WTC11 (cell line): Measurements from ENCODE around the gene GPR137B. TPM values are rescaled to one million over a fixed set of nuclear protein-coding genes. Genes with fewer than 3 reads are reported as not detected.

Experiments
- ATAC-seq: fragments of 200-7000 bp; cut with Tn5 transposase; 2 replicates; pipeline ENCODE4 v1.10.0; 2021; ENCODE audit warnings: mild to moderate bottlenecking, moderate library complexity
- CTCF ChIA-PET: fragments of 300-600 bp; sonication (Branson Sonifier 250); formaldehyde crosslinking; loops from one replicate; lab custom pipeline; 2021; ENCODE audit warnings: antibody characterized with exemption; lab: Charles Lee
- POLR2A ChIA-PET: fragments of 350-600 bp; sonication (Branson Sonifier 250); formaldehyde crosslinking; loops from one replicate; lab custom pipeline; 2021; ENCODE audit warnings: antibody characterized with exemption; lab: Charles Lee
- DNase-seq: peaks from one replicate; pipeline ENCODE4 v3.0.0; 2021; ENCODE audit warnings: low spot score
- H3K27ac Mint-ChIP-seq: 2 replicates; pipeline ENCODE4 v1.8.0; 2021; ENCODE audit warnings: mixed read lengths
- H3K27me3 Mint-ChIP-seq: 2 replicates; pipeline ENCODE4 v1.8.0; 2021; ENCODE audit warnings: low read depth, mild to moderate bottlenecking, moderate library complexity, mixed read lengths
- H3K36me3 Mint-ChIP-seq: 2 replicates; pipeline ENCODE4 v1.8.0; 2021; ENCODE audit warnings: mixed read lengths
- H3K4me1 Mint-ChIP-seq: 2 replicates; pipeline ENCODE4 v1.8.0; 2022; ENCODE audit warnings: mixed read lengths
- H3K4me3 Mint-ChIP-seq: 2 replicates; pipeline ENCODE4 v1.8.0; 2021; ENCODE audit warnings: mild to moderate bottlenecking, moderate library complexity, mixed read lengths
- H3K9me3 Mint-ChIP-seq: 2 replicates; pipeline ENCODE4 v1.8.0; 2021; ENCODE audit warnings: mixed read lengths
- CREB1 ChIP-seq: sonication (generic); formaldehyde crosslinking; IDR thresholded peaks from 2 replicates; pipeline ENCODE4 v1.8.0; 2023; ENCODE audit warnings: mild to moderate bottlenecking, missing genetic modification reagents
- CREM ChIP-seq: sonication (generic); formaldehyde crosslinking; IDR thresholded peaks from 2 replicates; pipeline ENCODE4 v1.8.1; 2022; ENCODE audit warnings: mild to moderate bottlenecking, missing genetic modification reagents, moderate library complexity
- FOXK1 ChIP-seq: sonication (generic); formaldehyde crosslinking; IDR thresholded peaks from 2 replicates; pipeline ENCODE4 v1.8.0; 2022; ENCODE audit warnings: mild to moderate bottlenecking, moderate library complexity, missing genetic modification reagents
- GRHL2 ChIP-seq: fragments of 250-450 bp; sonication (Bioruptor Pico); IDR thresholded peaks from 2 replicates; pipeline ENCODE4 v1.8.0; 2022; ENCODE audit warnings: mild to moderate bottlenecking, moderate library complexity; ENCODE audit not compliant: insufficient replicate concordance, severe bottlenecking
- HMGA2 ChIP-seq: fragments of 250-450 bp; sonication (Bioruptor Pico); IDR thresholded peaks from 2 replicates; pipeline ENCODE4 v1.4.0; 2021; ENCODE audit warnings: mild to moderate bottlenecking, moderate library complexity
- MXD4 ChIP-seq: fragments of 250-450 bp; sonication (Bioruptor Pico); IDR thresholded peaks from 2 replicates; pipeline ENCODE4 v1.8.0; 2021; ENCODE audit warnings: mild to moderate bottlenecking, moderate library complexity, borderline replicate concordance
- NFE2L1 ChIP-seq: sonication (generic); formaldehyde crosslinking; IDR thresholded peaks from 2 replicates; pipeline ENCODE4 v1.8.1; 2023; ENCODE audit warnings: missing genetic modification reagents
- SMAD4 ChIP-seq: sonication (generic); formaldehyde crosslinking; IDR thresholded peaks from 2 replicates; pipeline ENCODE4 v1.8.0; 2022; ENCODE audit warnings: mild to moderate bottlenecking, missing genetic modification reagents
- ZNF121 ChIP-seq: sonication (generic); formaldehyde crosslinking; IDR thresholded peaks from 2 replicates; pipeline ENCODE4 v1.8.0; 2023; ENCODE audit warnings: missing genetic modification reagents
- ZNF396 ChIP-seq: fragments of 250-450 bp; sonication (Bioruptor Pico); IDR thresholded peaks from 2 replicates; pipeline ENCODE4 v1.8.0; 2021; ENCODE audit warnings: mild to moderate bottlenecking, moderate library complexity, borderline replicate concordance
- total RNA-seq: library from RNA; stranded (reverse); gene quantifications from 3 replicates; pipeline ENCODE4 v1.2.3, GENCODE V29; 2021
- TF ChIP-seq, protein P1 (sequence below): sonication (generic); formaldehyde crosslinking; IDR thresholded peaks from 2 replicates; pipeline ENCODE4 v1.8.1; 2023; ENCODE audit warnings: mild to moderate bottlenecking, missing genetic modification reagents
- TF ChIP-seq, protein P2 (sequence below): fragments of 250-450 bp; sonication (Bioruptor Pico); IDR thresholded peaks from 2 replicates; pipeline ENCODE4 v1.8.0; 2021; ENCODE audit warnings: mild to moderate bottlenecking
- TF ChIP-seq, protein P3 (sequence below): sonication (generic); formaldehyde crosslinking; IDR thresholded peaks from 2 replicates; pipeline ENCODE4 v1.8.1; 2022; ENCODE audit warnings: missing genetic modification reagents, borderline replicate concordance
- TF ChIP-seq, protein P4 (sequence below): sonication (generic); formaldehyde crosslinking; IDR thresholded peaks from 2 replicates; pipeline ENCODE4 v1.8.1; 2023; ENCODE audit warnings: mild to moderate bottlenecking, missing genetic modification reagents
- TF ChIP-seq, protein P5 (sequence below): sonication (generic); formaldehyde crosslinking; IDR thresholded peaks from 2 replicates; pipeline ENCODE4 v1.8.1; 2023; ENCODE audit warnings: mild to moderate bottlenecking, missing genetic modification reagents, borderline replicate concordance
- TF ChIP-seq, protein P6 (sequence below): fragments of 250-450 bp; sonication (Bioruptor Pico); IDR thresholded peaks from 2 replicates; pipeline ENCODE4 v1.9.0; 2021; ENCODE audit warnings: moderate library complexity, mild to moderate bottlenecking, inconsistent platforms, borderline replicate concordance
- TF ChIP-seq, protein P7 (sequence below): sonication (generic); formaldehyde crosslinking; IDR thresholded peaks from 2 replicates; pipeline ENCODE4 v1.8.0; 2022; ENCODE audit warnings: mild to moderate bottlenecking, missing genetic modification reagents

The GPR137B gene
- total RNA-seq, 1 experiment from 2014 or later = 6.3 TPM

DNA sequence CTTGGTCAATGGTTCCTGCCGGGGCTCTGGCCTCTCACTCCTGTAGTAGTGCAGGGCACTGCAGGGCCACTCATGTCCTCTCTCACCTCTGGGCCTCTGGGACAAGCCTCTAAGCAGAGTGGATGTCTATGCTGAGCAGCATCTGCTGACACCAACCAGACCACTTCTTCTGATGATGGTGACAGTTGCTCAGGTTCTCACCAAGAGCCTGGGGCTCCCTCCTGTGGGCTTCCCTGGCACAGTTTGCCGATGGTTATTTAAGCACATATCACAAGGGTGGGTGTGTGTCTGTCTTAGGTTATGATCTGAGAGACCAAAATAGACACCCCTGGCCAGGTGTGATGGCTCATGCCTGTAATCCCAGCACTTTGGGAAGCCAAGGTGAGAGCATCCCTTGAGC, 17.4 kb upstream of the GPR137B start:
- no peaks in the 10 kb centered on the region for H3K36me3 Mint-ChIP-seq
- CTCF ChIA-PET = interaction anchor here (0.6 kb wide), 1 partner anchor 52 kb away, joined by 4 read pairs; no protein-coding TSS in a partner anchor
- TF ChIP-seq, protein P1, sequence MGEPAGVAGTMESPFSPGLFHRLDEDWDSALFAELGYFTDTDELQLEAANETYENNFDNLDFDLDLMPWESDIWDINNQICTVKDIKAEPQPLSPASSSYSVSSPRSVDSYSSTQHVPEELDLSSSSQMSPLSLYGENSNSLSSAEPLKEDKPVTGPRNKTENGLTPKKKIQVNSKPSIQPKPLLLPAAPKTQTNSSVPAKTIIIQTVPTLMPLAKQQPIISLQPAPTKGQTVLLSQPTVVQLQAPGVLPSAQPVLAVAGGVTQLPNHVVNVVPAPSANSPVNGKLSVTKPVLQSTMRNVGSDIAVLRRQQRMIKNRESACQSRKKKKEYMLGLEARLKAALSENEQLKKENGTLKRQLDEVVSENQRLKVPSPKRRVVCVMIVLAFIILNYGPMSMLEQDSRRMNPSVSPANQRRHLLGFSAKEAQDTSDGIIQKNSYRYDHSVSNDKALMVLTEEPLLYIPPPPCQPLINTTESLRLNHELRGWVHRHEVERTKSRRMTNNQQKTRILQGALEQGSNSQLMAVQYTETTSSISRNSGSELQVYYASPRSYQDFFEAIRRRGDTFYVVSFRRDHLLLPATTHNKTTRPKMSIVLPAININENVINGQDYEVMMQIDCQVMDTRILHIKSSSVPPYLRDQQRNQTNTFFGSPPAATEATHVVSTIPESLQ (CRISPR knock-in tag) = no peak
- TF ChIP-seq, protein P2, sequence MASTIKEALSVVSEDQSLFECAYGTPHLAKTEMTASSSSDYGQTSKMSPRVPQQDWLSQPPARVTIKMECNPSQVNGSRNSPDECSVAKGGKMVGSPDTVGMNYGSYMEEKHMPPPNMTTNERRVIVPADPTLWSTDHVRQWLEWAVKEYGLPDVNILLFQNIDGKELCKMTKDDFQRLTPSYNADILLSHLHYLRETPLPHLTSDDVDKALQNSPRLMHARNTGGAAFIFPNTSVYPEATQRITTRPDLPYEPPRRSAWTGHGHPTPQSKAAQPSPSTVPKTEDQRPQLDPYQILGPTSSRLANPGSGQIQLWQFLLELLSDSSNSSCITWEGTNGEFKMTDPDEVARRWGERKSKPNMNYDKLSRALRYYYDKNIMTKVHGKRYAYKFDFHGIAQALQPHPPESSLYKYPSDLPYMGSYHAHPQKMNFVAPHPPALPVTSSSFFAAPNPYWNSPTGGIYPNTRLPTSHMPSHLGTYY (CRISPR knock-in tag) = no peak
- TF ChIP-seq, protein P3, sequence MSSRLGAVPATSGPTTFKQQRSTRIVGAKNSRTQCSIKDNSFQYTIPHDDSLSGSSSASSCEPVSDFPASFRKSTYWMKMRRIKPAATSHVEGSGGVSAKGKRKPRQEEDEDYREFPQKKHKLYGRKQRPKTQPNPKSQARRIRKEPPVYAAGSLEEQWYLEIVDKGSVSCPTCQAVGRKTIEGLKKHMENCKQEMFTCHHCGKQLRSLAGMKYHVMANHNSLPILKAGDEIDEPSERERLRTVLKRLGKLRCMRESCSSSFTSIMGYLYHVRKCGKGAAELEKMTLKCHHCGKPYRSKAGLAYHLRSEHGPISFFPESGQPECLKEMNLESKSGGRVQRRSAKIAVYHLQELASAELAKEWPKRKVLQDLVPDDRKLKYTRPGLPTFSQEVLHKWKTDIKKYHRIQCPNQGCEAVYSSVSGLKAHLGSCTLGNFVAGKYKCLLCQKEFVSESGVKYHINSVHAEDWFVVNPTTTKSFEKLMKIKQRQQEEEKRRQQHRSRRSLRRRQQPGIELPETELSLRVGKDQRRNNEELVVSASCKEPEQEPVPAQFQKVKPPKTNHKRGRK (CRISPR knock-in tag) = no peak
- TF ChIP-seq ZNF121 (CRISPR knock-in tag) (no peak), FOXK1 (CRISPR knock-in tag) (no peak), MXD4 (CRISPR knock-in tag) (no peak), CREM (CRISPR knock-in tag) (no peak), HMGA2 (no peak), CREB1 (CRISPR knock-in tag) (no peak), NFE2L1 (no peak), SMAD4 (CRISPR knock-in tag) (no peak), ZNF396 (CRISPR knock-in tag) (no peak), GRHL2 (CRISPR knock-in tag) (no peak)
- TF ChIP-seq, protein P4, sequence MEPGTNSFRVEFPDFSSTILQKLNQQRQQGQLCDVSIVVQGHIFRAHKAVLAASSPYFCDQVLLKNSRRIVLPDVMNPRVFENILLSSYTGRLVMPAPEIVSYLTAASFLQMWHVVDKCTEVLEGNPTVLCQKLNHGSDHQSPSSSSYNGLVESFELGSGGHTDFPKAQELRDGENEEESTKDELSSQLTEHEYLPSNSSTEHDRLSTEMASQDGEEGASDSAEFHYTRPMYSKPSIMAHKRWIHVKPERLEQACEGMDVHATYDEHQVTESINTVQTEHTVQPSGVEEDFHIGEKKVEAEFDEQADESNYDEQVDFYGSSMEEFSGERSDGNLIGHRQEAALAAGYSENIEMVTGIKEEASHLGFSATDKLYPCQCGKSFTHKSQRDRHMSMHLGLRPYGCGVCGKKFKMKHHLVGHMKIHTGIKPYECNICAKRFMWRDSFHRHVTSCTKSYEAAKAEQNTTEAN (CRISPR knock-in tag) = no peak
- TF ChIP-seq, protein P5, sequence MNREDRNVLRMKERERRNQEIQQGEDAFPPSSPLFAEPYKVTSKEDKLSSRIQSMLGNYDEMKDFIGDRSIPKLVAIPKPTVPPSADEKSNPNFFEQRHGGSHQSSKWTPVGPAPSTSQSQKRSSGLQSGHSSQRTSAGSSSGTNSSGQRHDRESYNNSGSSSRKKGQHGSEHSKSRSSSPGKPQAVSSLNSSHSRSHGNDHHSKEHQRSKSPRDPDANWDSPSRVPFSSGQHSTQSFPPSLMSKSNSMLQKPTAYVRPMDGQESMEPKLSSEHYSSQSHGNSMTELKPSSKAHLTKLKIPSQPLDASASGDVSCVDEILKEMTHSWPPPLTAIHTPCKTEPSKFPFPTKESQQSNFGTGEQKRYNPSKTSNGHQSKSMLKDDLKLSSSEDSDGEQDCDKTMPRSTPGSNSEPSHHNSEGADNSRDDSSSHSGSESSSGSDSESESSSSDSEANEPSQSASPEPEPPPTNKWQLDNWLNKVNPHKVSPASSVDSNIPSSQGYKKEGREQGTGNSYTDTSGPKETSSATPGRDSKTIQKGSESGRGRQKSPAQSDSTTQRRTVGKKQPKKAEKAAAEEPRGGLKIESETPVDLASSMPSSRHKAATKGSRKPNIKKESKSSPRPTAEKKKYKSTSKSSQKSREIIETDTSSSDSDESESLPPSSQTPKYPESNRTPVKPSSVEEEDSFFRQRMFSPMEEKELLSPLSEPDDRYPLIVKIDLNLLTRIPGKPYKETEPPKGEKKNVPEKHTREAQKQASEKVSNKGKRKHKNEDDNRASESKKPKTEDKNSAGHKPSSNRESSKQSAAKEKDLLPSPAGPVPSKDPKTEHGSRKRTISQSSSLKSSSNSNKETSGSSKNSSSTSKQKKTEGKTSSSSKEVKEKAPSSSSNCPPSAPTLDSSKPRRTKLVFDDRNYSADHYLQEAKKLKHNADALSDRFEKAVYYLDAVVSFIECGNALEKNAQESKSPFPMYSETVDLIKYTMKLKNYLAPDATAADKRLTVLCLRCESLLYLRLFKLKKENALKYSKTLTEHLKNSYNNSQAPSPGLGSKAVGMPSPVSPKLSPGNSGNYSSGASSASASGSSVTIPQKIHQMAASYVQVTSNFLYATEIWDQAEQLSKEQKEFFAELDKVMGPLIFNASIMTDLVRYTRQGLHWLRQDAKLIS (CRISPR knock-in tag) = no peak
- TF ChIP-seq, protein P6, sequence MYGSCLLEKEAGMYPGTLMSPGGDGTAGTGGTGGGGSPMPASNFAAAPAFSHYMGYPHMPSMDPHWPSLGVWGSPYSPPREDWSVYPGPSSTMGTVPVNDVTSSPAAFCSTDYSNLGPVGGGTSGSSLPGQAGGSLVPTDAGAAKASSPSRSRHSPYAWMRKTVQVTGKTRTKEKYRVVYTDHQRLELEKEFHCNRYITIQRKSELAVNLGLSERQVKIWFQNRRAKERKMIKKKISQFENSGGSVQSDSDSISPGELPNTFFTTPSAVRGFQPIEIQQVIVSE (CRISPR knock-in tag) = no peak
- TF ChIP-seq, protein P7, sequence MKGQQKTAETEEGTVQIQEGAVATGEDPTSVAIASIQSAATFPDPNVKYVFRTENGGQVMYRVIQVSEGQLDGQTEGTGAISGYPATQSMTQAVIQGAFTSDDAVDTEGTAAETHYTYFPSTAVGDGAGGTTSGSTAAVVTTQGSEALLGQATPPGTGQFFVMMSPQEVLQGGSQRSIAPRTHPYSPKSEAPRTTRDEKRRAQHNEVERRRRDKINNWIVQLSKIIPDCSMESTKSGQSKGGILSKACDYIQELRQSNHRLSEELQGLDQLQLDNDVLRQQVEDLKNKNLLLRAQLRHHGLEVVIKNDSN (CRISPR knock-in tag) = no peak
- TF ChIP-seq, all 79 proteins: peak for 0
- POLR2A ChIA-PET = no interaction called here
- DNase-seq (no peak), ATAC-seq (no peak)
- Mint-ChIP-seq H3K4me1 (peaks cover 12% of the 10 kb centered on the region), H3K9me3 (no peaks in the 10 kb centered on the region), H3K27ac (no peak overlapping the region), H3K27me3 (no peaks in the 10 kb centered on the region; the same call in 1 of the 2 replicates), H3K4me3 (no peak overlapping the region)
